ENCODE measurements around the gene UROC1.

DNA sequence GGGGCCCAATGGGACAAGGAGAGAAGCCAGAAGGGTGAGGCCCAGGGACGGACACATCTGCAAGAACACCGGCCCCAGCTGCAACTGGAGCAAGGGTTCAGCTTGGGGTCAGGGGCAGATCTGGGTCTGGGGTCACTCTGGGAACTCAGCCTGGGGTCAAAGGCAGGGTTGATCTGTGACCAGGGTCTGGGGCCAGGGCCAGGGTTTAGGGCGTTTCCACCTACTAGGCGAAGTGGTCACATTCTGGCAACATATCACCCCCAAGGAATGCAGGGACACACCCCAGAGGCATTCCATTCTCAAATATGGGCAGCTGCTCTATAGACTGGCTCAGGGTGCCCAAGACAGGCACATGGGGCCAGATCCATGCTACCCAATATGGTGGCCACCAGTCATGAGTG, 9.0 kb downstream of the UROC1 start:
- TF ChIP-seq GATA2 (IDR thresholded peaks at IDR 0.05; ENCODE audit: low read depth, low read length) (no peak), GATA3 (IDR thresholded peaks at IDR 0.05; ENCODE audit: low read depth, low read length) (no peak)
